HFFc6 (cell line): ENCODE data around the gene LRATD1. TPM values are rescaled to one million over a fixed set of nuclear protein-coding genes. Genes with fewer than 3 reads are reported as not detected.

Experiments used
- DNase-seq: peaks from one replicate; pipeline ENCODE4 v3.0.0-alpha.2; 2018
- H3K27ac Mint-ChIP-seq: 2 replicates; pipeline ENCODE4 v1.8.0; 2020; ENCODE audit warnings: mild to moderate bottlenecking, mixed read lengths
- H3K27me3 Mint-ChIP-seq: 2 replicates; pipeline ENCODE4 v1.8.0; 2021; ENCODE audit warnings: mild to moderate bottlenecking, moderate library complexity, mixed read lengths; ENCODE audit not compliant: insufficient read depth
- H3K36me3 Mint-ChIP-seq: 2 replicates; pipeline ENCODE4 v1.8.0; 2021; ENCODE audit warnings: low read depth, mixed read lengths
- H3K4me1 Mint-ChIP-seq: 2 replicates; pipeline ENCODE4 v1.8.0; 2020; ENCODE audit warnings: low read depth, mixed read lengths
- H3K4me3 Mint-ChIP-seq: 2 replicates; pipeline ENCODE4 v1.8.0; 2020; ENCODE audit warnings: mild to moderate bottlenecking, moderate library complexity, mixed read lengths
- H3K9me3 Mint-ChIP-seq: 2 replicates; pipeline ENCODE4 v1.8.0; 2020; ENCODE audit warnings: mild to moderate bottlenecking, mixed read lengths
- total RNA-seq, 6 experiments: library from RNA; stranded (reverse); fragmentation: NEBNext Ultra II Directional; extraction: Animal tissue kit (Norgen Biotek cat#: 25700); gene quantifications; 2 replicates in 1 of 6; 3 replicates in 5 of 6; pipeline ENCODE4 v1.2.3, GENCODE V29; 2021
- TF ChIP-seq, protein P1 (sequence below): fragments of 200-600 bp; sonication (generic); IDR thresholded peaks from 2 replicates; pipeline ENCODE4 v1.5.0; 2021; ENCODE audit warnings: antibody characterized with exemption, mild to moderate bottlenecking

Gene LRATD1
- total RNA-seq, 6 experiments from 2014 or later, result 0.05 to 0.07 TPM; not detected in 4

DNA sequence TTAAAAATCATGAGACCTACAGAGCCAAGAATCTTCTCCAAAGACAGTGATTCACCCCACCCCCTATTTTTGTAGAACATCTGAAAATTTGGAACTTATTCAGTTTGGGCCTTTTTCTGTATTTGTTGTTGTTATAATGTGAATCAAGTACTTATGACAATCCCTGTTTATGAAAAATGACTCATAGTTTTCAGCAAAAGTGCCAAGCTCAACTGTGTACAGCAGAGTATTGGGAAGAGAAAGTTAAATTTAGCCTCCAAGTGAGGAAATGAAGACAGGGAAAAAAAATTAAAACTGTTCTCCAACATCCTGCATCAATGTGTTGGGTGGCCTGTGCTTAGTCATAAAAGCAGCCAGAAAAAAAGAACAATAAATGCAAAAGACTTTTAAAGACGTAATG, 46.2 kb downstream of the LRATD1 start:
- Mint-ChIP-seq H3K4me3 (no peak overlapping the region), H3K4me1 (no peaks in the 10 kb centered on the region), H3K36me3 (no peaks in the 10 kb centered on the region), H3K9me3 (peaks cover 6% of the 10 kb centered on the region; the same call in 1 of the 2 replicates), H3K27ac (no peak overlapping the region), H3K27me3 (no peaks in the 10 kb centered on the region)
- TF ChIP-seq, protein P1, sequence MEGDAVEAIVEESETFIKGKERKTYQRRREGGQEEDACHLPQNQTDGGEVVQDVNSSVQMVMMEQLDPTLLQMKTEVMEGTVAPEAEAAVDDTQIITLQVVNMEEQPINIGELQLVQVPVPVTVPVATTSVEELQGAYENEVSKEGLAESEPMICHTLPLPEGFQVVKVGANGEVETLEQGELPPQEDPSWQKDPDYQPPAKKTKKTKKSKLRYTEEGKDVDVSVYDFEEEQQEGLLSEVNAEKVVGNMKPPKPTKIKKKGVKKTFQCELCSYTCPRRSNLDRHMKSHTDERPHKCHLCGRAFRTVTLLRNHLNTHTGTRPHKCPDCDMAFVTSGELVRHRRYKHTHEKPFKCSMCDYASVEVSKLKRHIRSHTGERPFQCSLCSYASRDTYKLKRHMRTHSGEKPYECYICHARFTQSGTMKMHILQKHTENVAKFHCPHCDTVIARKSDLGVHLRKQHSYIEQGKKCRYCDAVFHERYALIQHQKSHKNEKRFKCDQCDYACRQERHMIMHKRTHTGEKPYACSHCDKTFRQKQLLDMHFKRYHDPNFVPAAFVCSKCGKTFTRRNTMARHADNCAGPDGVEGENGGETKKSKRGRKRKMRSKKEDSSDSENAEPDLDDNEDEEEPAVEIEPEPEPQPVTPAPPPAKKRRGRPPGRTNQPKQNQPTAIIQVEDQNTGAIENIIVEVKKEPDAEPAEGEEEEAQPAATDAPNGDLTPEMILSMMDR, result no peak
- DNase-seq, result no peak

DNA sequence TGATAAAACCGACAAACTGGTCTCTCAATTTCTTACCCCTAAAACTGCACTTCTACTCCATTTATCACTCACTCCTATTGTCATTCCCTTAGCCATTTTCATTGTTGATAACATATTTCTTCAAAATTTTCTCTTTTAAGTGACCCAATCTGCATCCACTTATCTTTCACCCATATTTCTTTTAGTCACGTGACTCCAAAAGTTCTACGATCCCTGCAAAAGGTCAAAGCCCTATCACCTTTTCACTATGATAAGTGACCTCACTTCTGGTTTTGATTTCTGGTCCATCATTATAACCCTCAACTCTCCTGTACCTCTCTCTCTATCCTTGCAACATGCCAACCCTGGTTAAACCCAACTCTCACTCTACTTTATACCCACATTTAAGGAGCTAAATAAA, 49.1 kb downstream of the LRATD1 start:
- Mint-ChIP-seq H3K9me3 (peaks cover 9% of the 10 kb centered on the region; the same call in 1 of the 2 replicates), H3K4me1 (no peaks in the 10 kb centered on the region), H3K36me3 (no peaks in the 10 kb centered on the region), H3K4me3 (no peak overlapping the region), H3K27ac (no peak overlapping the region), H3K27me3 (no peaks in the 10 kb centered on the region)
- no peak for DNase-seq
- TF ChIP-seq, protein P1, result no peak
